GM12878 (cell line): ENCODE results near the gene DCST1. TPM values are rescaled to one million over a fixed set of nuclear protein-coding genes. Genes with fewer than 3 reads are reported as not detected.

ENCODE experiments used
- ASH2L ChIP-seq: fragments of 300-600, 200-600 bp; sonication (generic); IDR thresholded peaks from 2 replicates; pipeline ENCODE4 v1.6.1; 2017; ENCODE audit warnings: low read depth, mild to moderate bottlenecking, borderline replicate concordance
- BRCA1 ChIP-seq: IDR thresholded peaks from 2 replicates; pipeline ENCODE4 v1.6.1; 2011; ENCODE audit warnings: low read depth, low read length, improper control_type of control experiment
- ELK1 ChIP-seq: IDR thresholded peaks from 2 replicates; pipeline ENCODE4 v1.6.1; 2012; ENCODE audit warnings: low read depth, low read length, improper control_type of control experiment
- KAT2A ChIP-seq: conservative IDR thresholded peaks from 2 replicates; pipeline ENCODE4 v1.6.1; 2011; ENCODE audit warnings: low read depth, low read length; ENCODE audit not compliant: control insufficient read depth
- MEF2A ChIP-seq: IDR thresholded peaks from 2 replicates; pipeline ENCODE4 v1.6.1; 2011; ENCODE audit warnings: low read depth, mild to moderate bottlenecking, low read length, moderate library complexity; ENCODE audit not compliant: insufficient read depth
- NFXL1 ChIP-seq: fragments of 450-650 bp; IDR thresholded peaks from 2 replicates; pipeline ENCODE4 v1.6.1; 2017; ENCODE audit warnings: antibody characterized with exemption, mild to moderate bottlenecking, borderline replicate concordance
- PAX5 ChIP-seq: IDR thresholded peaks from 2 replicates; pipeline ENCODE4 v1.6.1; 2011; ENCODE audit warnings: low read depth, low read length, borderline replicate concordance
- RAD51 ChIP-seq: fragments of 450-650 bp; IDR thresholded peaks from 2 replicates; pipeline ENCODE4 v1.6.1; 2016; ENCODE audit warnings: moderate library complexity, mild to moderate bottlenecking, inconsistent platforms
- SUPT20H ChIP-seq: IDR thresholded peaks from 2 replicates; pipeline ENCODE4 v1.6.1; 2011; ENCODE audit warnings: low read depth, mild to moderate bottlenecking, low read length, moderate library complexity, borderline replicate concordance; ENCODE audit not compliant: control insufficient read depth
- TCF12 ChIP-seq: IDR thresholded peaks from 2 replicates; pipeline ENCODE4 v1.6.1; 2011; ENCODE audit warnings: low read depth, mild to moderate bottlenecking, low read length
- ZBTB33 ChIP-seq: fragments of 450-650 bp; IDR thresholded peaks from 2 replicates; pipeline ENCODE4 v1.6.1; 2017; ENCODE audit warnings: mild to moderate bottlenecking
- polyA plus RNA-seq, 11 experiments: library from polyadenylated mRNA; depleted of rRNA in 4 of 11; unstranded in 6 of 11; stranded (reverse) in 5 of 11; fragments of >200 nt; fragmentation: Nextera tagmentation in 4 of 11; fragmentation: Illumina TruSeq in 1 of 11; extraction: Ambion mirVana in 4 of 11; extraction: Trizol in 1 of 11; gene quantifications; 1 replicate in 1 of 11; 2 replicates in 10 of 11; pipeline versions ENCODE4 v1.2.1 to v1.2.3, GENCODE V29; 2011 to 2016; ENCODE audit warnings: inconsistent platforms in 2 of 11, missing spikeins in 2 of 11, low read depth in 1 of 11
- total RNA-seq, 4 experiments: library from RNA; depleted of rRNA in 3 of 4; stranded (reverse); fragments of >200 nt in 3 of 4; fragmentation: Illumina TruSeq in 1 of 4; extraction: Trizol in 1 of 4; gene quantifications; 2 replicates each; pipeline versions ENCODE4 v1.2.1 to v1.2.3, GENCODE V29; 2013 to 2021
- TF ChIP-seq, protein P1 (sequence below): fragments of 450-650 bp; IDR thresholded peaks from 2 replicates; pipeline ENCODE4 v1.6.1; 2016; ENCODE audit warnings: mild to moderate bottlenecking
- TF ChIP-seq, protein P2 (sequence below): IDR thresholded peaks from 2 replicates; pipeline ENCODE4 v1.6.1; 2011; ENCODE audit warnings: low read depth, mild to moderate bottlenecking, low read length, moderate library complexity, borderline replicate concordance; ENCODE audit errors: extremely low read depth
- TF ChIP-seq, protein P3 (sequence below): IDR thresholded peaks from 2 replicates; pipeline ENCODE4 v1.6.1; 2012; ENCODE audit warnings: improper control_type of control experiment, low read depth, low read length; ENCODE audit not compliant: insufficient replicate concordance
- TF ChIP-seq, protein P4 (sequence below): fragments of 450-650 bp; IDR thresholded peaks from 2 replicates; pipeline ENCODE4 v1.6.1; 2018; ENCODE audit warnings: borderline replicate concordance, mild to moderate bottlenecking; ENCODE audit not compliant: partially characterized antibody

The DCST1 gene
- total and polyA plus RNA-seq, 10 of the 15 experiments (the other 5 are each of a cell fraction or from before 2014, with no cell fraction given), result not detected

DNA sequence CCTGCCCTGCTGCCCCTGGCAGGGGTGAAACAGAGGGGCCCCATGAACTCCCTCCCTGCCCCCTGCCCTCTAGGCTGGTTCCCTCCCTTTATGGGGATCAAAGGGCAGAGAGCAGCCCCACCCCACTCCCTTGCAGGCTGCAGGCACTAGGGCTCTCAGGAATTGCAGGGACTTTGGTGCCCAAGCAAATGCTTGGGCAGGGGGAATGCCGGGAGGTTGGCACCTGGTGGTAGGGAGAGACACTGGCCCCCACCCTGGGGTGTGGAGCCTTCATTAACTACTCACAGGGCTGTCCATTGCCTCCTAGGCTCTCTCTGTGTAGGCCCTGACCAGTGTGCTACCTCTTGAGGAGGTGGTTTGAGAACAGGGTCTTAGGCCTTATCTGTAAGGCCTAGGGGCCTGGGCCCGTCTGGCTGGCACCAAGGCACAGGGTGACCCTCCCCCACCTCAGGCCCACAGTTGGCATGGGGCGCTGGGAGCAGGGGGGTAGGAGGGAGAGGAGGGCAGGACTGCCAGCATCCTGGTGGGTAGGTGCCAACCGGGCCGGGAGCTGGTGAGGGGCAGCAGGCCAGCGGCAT, 26.3 kb upstream of the DCST1 start (continued):
- TF ChIP-seq ASH2L (no peak), RAD51 (no peak), NFXL1 (no peak), KAT2A (no peak), ZBTB33 (no peak), SUPT20H (no peak), BRCA1 (no peak), PAX5 (no peak), ELK1 (no peak), TCF12 (no peak), MEF2A (no peak)
- TF ChIP-seq, protein P1, sequence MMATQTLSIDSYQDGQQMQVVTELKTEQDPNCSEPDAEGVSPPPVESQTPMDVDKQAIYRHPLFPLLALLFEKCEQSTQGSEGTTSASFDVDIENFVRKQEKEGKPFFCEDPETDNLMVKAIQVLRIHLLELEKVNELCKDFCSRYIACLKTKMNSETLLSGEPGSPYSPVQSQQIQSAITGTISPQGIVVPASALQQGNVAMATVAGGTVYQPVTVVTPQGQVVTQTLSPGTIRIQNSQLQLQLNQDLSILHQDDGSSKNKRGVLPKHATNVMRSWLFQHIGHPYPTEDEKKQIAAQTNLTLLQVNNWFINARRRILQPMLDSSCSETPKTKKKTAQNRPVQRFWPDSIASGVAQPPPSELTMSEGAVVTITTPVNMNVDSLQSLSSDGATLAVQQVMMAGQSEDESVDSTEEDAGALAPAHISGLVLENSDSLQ, result no peak
- TF ChIP-seq, protein P2, sequence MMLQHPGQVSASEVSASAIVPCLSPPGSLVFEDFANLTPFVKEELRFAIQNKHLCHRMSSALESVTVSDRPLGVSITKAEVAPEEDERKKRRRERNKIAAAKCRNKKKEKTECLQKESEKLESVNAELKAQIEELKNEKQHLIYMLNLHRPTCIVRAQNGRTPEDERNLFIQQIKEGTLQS, result no peak
- TF ChIP-seq, protein P3, sequence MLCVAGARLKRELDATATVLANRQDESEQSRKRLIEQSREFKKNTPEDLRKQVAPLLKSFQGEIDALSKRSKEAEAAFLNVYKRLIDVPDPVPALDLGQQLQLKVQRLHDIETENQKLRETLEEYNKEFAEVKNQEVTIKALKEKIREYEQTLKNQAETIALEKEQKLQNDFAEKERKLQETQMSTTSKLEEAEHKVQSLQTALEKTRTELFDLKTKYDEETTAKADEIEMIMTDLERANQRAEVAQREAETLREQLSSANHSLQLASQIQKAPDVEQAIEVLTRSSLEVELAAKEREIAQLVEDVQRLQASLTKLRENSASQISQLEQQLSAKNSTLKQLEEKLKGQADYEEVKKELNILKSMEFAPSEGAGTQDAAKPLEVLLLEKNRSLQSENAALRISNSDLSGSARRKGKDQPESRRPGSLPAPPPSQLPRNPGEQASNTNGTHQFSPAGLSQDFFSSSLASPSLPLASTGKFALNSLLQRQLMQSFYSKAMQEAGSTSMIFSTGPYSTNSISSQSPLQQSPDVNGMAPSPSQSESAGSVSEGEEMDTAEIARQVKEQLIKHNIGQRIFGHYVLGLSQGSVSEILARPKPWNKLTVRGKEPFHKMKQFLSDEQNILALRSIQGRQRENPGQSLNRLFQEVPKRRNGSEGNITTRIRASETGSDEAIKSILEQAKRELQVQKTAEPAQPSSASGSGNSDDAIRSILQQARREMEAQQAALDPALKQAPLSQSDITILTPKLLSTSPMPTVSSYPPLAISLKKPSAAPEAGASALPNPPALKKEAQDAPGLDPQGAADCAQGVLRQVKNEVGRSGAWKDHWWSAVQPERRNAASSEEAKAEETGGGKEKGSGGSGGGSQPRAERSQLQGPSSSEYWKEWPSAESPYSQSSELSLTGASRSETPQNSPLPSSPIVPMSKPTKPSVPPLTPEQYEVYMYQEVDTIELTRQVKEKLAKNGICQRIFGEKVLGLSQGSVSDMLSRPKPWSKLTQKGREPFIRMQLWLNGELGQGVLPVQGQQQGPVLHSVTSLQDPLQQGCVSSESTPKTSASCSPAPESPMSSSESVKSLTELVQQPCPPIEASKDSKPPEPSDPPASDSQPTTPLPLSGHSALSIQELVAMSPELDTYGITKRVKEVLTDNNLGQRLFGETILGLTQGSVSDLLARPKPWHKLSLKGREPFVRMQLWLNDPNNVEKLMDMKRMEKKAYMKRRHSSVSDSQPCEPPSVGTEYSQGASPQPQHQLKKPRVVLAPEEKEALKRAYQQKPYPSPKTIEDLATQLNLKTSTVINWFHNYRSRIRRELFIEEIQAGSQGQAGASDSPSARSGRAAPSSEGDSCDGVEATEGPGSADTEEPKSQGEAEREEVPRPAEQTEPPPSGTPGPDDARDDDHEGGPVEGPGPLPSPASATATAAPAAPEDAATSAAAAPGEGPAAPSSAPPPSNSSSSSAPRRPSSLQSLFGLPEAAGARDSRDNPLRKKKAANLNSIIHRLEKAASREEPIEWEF, result no peak
- TF ChIP-seq, protein P4, sequence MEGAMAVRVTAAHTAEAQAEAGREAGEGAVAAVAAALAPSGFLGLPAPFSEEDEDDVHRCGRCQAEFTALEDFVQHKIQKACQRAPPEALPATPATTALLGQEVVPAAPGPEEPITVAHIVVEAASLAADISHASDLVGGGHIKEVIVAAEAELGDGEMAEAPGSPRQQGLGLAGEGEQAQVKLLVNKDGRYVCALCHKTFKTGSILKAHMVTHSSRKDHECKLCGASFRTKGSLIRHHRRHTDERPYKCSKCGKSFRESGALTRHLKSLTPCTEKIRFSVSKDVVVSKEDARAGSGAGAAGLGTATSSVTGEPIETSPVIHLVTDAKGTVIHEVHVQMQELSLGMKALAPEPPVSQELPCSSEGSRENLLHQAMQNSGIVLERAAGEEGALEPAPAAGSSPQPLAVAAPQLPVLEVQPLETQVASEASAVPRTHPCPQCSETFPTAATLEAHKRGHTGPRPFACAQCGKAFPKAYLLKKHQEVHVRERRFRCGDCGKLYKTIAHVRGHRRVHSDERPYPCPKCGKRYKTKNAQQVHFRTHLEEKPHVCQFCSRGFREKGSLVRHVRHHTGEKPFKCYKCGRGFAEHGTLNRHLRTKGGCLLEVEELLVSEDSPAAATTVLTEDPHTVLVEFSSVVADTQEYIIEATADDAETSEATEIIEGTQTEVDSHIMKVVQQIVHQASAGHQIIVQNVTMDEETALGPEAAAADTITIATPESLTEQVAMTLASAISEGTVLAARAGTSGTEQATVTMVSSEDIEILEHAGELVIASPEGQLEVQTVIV, result no peak
